Colonic mucosa (tissue), 4 donors: ENCODE measurements around the gene EARS2. TPM values are rescaled to one million over a fixed set of nuclear protein-coding genes. Genes with fewer than 3 reads are reported as not detected.
"Not testable (repeated sequence)": the region's sequence is repeated elsewhere in the genome, so short reads cannot be mapped to it uniquely, and the experiment has no call there.

Experiments used
- DNase-seq: peaks from one replicate; pipeline ENCODE4 v3.0.0-alpha.2; 2020
- H3K27ac ChIP-seq: fragments of 200-600 bp; one replicate; pipeline ENCODE4 v1.8.0; 2021
- H3K27me3 ChIP-seq: fragments of 200-600 bp; one replicate; pipeline ENCODE4 v1.8.0; 2021
- H3K36me3 ChIP-seq: fragments of 200-600 bp; one replicate; pipeline ENCODE4 v1.8.0; 2021
- H3K4me1 ChIP-seq: fragments of 200-600 bp; one replicate; pipeline ENCODE4 v1.8.0; 2021; ENCODE audit warnings: mild to moderate bottlenecking
- H3K4me3 ChIP-seq: fragments of 200-600 bp; one replicate; pipeline ENCODE4 v1.8.0; 2021
- H3K9ac ChIP-seq, 2 donors: one replicate each; pipeline ENCODE4 v1.7.0; 2013; ENCODE audit warnings: control low read depth in 2 of 2, low read depth in 2 of 2, low read length in 2 of 2
- H3K9me3 ChIP-seq: fragments of 200-600 bp; one replicate; pipeline ENCODE4 v1.8.0; 2021
- CTCF ChIP-seq: fragments of 200-600 bp; IDR thresholded peaks from one replicate; pipeline ENCODE4 v1.8.0; 2022; ENCODE audit warnings: antibody characterized with exemption, mild to moderate bottlenecking
- intact Hi-C: fragments of 100-400 bp; cut with DNase I; formaldehyde crosslinking; loops from one replicate; pipeline ENCODE4 v1.14.1; 2022
- total RNA-seq, 2 donors: library from RNA; stranded (reverse); fragmentation: NEBNext Ultra II Directional in 1 of 2; extraction: Animal tissue kit (Norgen Biotek cat#: 25700) in 1 of 2; gene quantifications; one replicate each; pipeline ENCODE4 v1.2.1, GENCODE V29; 2021
- donor health status: healthy.
- donor health status: DM: no; HTN: no; CAD: no.
- donor health status: DM: no; HTN: no; CAD: no.

EARS2 gene
- total RNA-seq, 2 donors from 2014 or later = 12.3 to 28.7 TPM

- no peak overlapping the region for H3K27ac ChIP-seq
- intact Hi-C loops = no loop called here
- no peak overlapping the region for H3K9ac ChIP-seq
- no peaks in the 10 kb centered on the region for H3K9me3 ChIP-seq
- no peak overlapping the region for H3K4me3 ChIP-seq
- H3K27me3 ChIP-seq = no peaks in the 10 kb centered on the region
- TF ChIP-seq CTCF = no peak
- H3K4me1 ChIP-seq = peaks cover 4% of the 10 kb centered on the region
- H3K36me3 ChIP-seq = peaks cover 5% of the 10 kb centered on the region
- no peak for DNase-seq
Observed at GRCh38 chr16:23594186-23594585, 37.0 kb upstream of the EARS2 start.

GRCh38 chr16:23590181-23590580 is 33.0 kb upstream of the EARS2 start:
- H3K4me1 ChIP-seq = peaks cover 2% of the 10 kb centered on the region
- no peak for TF ChIP-seq CTCF
- no peak for DNase-seq
- H3K9ac ChIP-seq = no peak overlapping the region
- no peak overlapping the region for H3K4me3 ChIP-seq
- no peaks in the 10 kb centered on the region for H3K9me3 ChIP-seq
- intact Hi-C loops = no loop called here
- H3K27ac ChIP-seq = no peak overlapping the region
- H3K27me3 ChIP-seq = no peaks in the 10 kb centered on the region
- H3K36me3 ChIP-seq = peaks cover 18% of the 10 kb centered on the region

- intact Hi-C loops = no loop called here
- Histone ChIP-seq H3K9ac (no peak overlapping the region), H3K4me1 (no peaks in the 10 kb centered on the region), H3K27me3 (no peaks in the 10 kb centered on the region), H3K9me3 (no peaks in the 10 kb centered on the region), H3K36me3 (peaks cover 18% of the 10 kb centered on the region), H3K27ac (no peak overlapping the region), H3K4me3 (no peak overlapping the region)
- no peak for DNase-seq
- TF ChIP-seq CTCF = no peak
Observed at GRCh38 chr16:23587726-23588125, 30.6 kb upstream of the EARS2 start.

GRCh38 chr16:23584186-23585076 is 27.3 kb upstream of the EARS2 start:
- Histone ChIP-seq H3K27ac (no peak overlapping the region), H3K4me1 (no peaks in the 10 kb centered on the region), H3K27me3 (no peaks in the 10 kb centered on the region), H3K9ac (no peak overlapping the region), H3K4me3 (no peak overlapping the region), H3K36me3 (peaks cover 13% of the 10 kb centered on the region), H3K9me3 (no peaks in the 10 kb centered on the region)
- no peak for TF ChIP-seq CTCF
- no peak for DNase-seq
- intact Hi-C loops = no loop called here

- not testable (repeated sequence) for H3K27me3 ChIP-seq
Observed at GRCh38 chr16:23583271-23583670, 26.1 kb upstream of the EARS2 start.

GRCh38 chr16:23581764-23582163 is 24.6 kb upstream of the EARS2 start:
- H3K4me1 ChIP-seq = no peaks in the 10 kb centered on the region
- H3K4me3 ChIP-seq = no peak overlapping the region
- no peaks in the 10 kb centered on the region for H3K36me3 ChIP-seq
- H3K27ac ChIP-seq = no peak overlapping the region
- H3K27me3 ChIP-seq = no peaks in the 10 kb centered on the region
- H3K9ac ChIP-seq = no peak overlapping the region
- no peaks in the 10 kb centered on the region for H3K9me3 ChIP-seq
- intact Hi-C loops = no loop called here
- no peak for DNase-seq
- no peak for TF ChIP-seq CTCF

More at GRCh38 chr16:23583271-23583670, 26.1 kb upstream of the EARS2 start:
- H3K9me3 ChIP-seq, H3K27ac ChIP-seq, H3K4me3 ChIP-seq, H3K36me3 ChIP-seq, H3K4me1 ChIP-seq, DNase-seq, H3K9ac ChIP-seq, intact Hi-C loops: not testable (repeated sequence)
